ENCODE measurements around the gene ANKRD53.

GRCh38 chr2:70966681-70967080 lies 11.7 kb upstream of the ANKRD53 start:
- no peak for TF ChIP-seq CTCF (IDR thresholded peaks at IDR 0.05; ENCODE audit: poor library complexity)
- TF ChIP-seq EZH2phosphoT487 (IDR thresholded peaks at IDR 0.05; ENCODE audit: low read depth, severe bottlenecking, unreplicated experiment), result no peak
- TF ChIP-seq EZH2 (IDR thresholded peaks at IDR 0.05; ENCODE audit: borderline replicate concordance), result no peak
